Activated T-helper 1 cell treated with anti-CD3 and anti-CD28 coated beads, Interleukin-2, amount 50 U/mL, for 16 hours (primary cell): ENCODE results near the gene AFF3.
"Not testable (repeated sequence)": the region's sequence is repeated elsewhere in the genome, so short reads cannot be mapped to it uniquely, and the experiment has no call there.

Source experiments
- DNase-seq, 2 donors: peaks; one replicate each; pipeline ENCODE4 v3.0.0-alpha.2; 2020; ENCODE audit warnings: low read depth in 1 of 2, low spot score in 1 of 2

AFF3 gene

DNA sequence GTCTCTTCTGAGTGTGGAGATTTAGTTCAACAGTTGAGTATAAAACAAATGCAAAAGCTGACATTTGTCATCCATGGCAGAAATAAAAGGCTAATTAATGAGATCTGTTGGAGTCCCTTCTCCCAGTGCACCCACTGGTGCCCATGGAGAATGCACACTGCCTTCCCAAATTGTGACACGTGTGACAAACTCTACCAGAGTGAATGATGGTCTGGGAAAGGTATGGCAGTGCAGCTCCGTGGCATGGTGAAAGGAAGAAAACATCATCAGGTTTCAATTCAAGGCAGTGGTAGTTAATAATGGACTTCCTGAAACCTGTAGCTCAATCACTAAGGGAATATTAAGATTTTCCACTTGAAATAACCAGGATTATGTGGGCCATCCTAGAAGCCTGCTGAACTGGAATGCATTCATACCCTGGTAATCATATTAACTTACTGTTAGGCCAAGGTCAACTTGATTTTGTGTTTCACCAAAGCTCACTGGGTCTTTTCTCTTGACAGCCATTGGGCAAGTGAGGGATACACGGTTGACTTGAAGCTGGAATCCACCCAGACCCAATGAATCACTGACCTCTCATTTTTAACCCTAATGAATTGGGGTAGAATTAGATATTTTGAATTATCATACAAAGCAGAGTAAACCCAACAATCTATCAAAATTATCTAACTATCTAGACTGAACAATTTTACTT, 167.6 kb downstream of the AFF3 start:
- DNase-seq = no peak

DNA sequence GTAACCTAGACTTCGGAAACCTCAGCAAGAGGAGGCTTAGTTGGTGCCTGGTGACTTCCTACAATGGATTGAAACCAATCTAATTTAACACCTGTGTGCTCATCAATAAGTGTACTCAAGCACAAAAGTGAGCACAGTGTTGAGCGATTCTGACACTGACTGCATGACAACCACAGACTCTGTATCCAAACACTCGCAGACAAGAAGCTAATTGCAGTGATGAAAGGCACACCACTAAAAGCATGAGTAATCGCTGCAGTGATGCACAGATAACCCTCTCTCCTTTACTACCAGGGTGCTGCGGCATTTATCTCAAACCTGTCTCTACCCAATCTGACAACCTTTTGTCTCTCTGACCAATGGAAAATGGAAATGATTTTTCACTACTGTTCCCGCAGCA, 168.1 kb downstream of the AFF3 start:
- no peak for DNase-seq

DNA sequence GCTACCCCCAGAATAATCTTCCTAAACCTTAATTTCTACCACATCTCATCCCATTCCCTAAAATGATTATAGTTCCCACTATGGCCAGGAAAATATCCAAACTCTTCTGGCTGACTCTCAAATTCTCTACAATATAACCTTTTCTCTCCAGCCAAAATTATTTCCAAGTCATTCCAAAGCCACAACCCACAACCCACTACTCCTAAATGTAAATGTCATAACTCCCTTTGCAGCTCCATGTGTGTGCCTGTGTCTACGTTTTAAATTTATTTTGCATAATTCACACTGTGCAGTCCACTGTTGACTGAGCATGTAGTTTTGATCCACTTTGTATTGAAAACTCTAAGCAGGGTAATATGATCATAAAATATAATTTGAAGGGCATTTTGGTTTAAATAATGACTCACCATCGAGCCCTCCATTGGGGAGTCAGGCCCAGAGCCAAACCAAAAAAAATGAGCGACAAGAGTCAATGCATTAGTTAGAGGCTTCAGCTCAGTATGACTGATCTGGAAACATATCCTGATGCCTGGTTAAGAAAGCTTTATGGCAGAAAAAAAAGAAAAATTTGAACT, 171.0 kb downstream of the AFF3 start:
- DNase-seq = no peak

DNA sequence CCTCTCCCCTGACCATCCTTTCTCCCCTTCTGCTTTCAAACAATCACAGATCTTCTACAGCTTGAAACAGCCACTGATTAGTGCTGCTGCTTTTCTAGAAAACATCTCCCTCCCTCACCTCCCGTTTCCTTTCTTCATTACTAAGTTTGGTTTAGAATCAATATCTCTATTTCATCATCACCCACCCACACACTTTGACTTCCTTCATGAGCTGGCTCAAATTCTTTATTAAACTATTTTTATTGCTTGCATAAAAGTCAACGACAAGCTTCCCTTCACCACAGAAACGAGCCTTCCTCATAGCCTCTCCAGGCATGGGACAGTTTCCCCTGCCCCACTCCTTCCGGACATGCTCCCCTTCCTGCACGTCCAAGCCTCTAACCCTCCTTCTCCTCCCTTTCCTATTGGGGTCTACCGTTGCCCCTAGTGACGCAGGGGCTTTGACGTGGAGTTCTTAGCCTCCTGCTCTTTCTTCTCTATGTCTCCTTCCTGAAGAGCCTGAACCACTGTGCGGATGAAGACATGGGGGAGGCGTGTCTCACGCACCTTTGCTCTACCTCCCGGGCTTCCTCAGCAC, 172.0 kb downstream of the AFF3 start:
- no peak for DNase-seq

DNA sequence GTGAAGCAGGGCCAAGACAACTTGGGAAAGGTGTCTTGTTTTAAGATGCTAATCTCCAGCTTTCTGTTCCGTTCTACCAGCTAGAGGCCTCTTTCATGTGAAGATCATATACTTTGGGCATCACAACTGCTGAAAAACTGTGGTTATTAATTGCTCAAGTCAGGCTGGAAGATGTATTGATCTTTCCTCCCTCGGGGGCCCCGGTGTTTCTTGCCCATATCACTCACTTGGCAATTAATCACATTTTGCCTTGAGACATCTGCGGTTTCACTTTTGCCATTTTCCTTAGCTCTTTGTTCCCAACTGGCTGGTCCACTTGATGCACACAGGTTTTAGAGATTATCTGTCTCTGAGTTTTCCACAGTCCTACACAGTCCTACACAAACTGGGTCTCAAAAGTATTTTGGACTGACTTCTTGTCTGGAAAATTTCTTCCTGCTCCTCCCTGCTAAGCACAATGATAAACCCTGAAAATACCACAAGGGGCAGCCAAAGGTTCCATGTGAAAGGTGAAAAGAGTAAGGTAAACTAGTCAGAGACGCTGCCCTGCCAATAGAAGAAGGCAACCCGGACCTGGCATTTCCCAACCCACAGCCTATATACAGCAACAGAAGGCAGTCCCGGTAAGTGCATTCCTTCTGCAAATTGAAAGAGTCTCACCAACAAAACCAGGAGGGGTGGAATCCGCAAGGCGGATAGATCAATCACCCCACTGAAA, 181.0 kb downstream of the AFF3 start:
- DNase-seq = no peak

DNA sequence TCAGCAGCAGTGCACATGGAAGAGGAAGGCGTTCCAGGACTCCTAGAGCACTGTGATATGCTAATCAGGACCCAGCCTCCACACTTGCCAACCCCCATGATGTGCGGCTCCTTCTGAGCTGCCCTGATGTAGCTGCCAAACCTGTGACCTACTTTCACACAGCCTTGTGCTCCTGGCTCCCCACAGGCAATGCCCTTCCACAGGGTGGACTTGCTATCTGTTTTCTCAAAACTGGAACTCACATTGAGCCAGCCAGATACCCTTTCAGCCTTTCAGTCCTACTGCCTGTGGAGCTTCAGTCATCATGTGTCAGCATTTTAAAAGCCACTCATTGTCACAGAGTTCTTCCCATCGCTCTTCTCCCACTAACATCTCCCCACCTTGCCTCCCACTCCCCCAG, 181.6 kb downstream of the AFF3 start:
- no peak for DNase-seq

DNA sequence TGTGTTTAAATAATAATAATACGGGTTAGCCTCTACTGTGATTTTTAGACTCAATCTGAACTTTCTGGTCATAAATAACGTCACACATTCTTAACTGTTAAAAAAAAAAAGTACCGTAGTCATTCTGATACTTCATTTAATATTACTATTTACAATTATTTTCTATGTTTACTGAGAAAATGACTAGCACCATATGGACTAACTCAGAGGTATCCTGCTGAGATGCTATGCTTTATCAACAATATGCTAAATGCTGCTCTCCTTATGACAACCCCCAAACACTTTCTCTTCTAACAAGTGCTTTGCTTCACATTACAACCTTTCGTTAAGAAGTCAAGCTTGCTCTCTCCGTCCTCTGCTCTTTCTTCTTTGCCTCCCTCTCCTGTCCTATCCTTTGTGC, 182.1 kb downstream of the AFF3 start:
- no peak for DNase-seq

DNA sequence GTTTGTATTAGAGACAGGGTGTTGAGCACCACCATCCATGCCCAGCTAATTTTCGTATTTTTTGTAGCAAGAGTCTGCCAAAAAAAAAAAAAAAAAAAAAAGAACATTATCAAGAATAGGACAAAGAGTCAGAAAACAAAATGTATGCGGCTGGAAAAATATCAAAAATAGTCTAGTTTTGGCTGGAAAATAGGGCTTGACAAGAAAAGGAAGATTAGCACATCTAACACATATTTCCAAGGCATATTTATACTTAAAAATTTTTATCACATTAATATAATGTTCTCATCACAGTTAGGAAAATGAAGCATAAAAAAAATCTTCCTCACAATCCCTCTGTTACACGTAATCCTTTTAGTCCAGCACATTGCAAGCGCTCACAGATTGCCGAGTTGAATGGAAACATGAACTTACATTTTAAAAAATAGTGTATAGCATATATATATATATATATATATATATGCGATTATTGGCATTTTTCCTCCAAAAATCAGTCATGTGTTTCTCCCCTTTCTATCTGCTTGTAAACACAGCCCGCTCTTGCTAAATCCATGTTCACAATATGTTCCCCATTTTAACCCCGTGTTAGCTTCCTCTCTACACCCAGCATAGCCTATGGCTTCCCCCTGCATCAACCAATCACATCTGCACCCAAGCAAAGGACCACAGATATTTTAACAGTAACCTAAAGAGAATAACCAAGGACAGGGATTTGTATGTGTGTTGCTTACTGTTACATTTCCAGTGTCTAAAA, 183.0 kb downstream of the AFF3 start:
- no peak for DNase-seq

DNA sequence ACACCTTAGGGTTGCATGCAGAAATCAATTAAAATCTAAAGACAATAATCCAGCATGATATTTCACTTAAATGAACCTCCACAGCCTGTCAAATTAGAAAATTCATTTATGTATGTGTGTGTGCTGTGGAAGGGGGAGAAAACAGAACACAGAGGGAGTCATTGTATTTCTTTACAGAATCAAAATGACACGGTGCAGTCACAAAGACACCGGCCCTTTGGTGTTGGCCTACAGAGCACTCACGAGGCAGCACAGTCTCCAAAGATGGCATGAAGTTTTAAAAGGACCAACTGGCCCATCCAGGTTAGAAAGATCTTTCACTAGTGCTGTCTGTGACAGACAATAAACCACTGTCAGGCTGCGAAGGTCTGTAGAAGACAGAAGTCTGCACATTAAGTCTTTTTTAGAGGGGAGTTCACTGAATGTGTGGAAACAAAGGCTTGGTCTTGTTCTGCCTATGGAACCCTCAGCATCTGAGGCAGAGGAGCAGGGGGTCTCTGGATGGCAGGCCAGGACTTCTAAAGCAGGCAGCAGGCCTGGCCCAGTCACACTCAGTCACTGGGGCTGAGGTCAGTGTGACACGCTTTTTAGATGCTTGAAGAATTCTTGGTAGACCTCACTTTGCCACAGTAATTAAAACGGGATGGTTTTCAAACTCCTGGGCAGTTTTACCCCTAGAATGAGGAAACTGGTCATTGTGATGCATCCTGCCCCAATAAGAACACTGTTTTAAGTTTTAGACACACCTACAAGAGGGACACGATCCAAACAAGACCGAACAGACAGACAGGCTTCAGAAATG, 184.9 kb downstream of the AFF3 start:
- DNase-seq = no peak

GRCh38 chr2:99956232-99957030, 186.0 kb downstream of the AFF3 start:
- no peak for DNase-seq

- DNase-seq = no peak
Observed at GRCh38 chr2:99953750-99954149, 188.6 kb downstream of the AFF3 start.

- DNase-seq = no peak
Observed at GRCh38 chr2:99949963-99950362, 192.4 kb downstream of the AFF3 start.

GRCh38 chr2:99949530-99949929, 192.9 kb downstream of the AFF3 start:
- DNase-seq = no peak

GRCh38 chr2:99948010-99948409, 194.4 kb downstream of the AFF3 start:
- DNase-seq = no peak

DNA sequence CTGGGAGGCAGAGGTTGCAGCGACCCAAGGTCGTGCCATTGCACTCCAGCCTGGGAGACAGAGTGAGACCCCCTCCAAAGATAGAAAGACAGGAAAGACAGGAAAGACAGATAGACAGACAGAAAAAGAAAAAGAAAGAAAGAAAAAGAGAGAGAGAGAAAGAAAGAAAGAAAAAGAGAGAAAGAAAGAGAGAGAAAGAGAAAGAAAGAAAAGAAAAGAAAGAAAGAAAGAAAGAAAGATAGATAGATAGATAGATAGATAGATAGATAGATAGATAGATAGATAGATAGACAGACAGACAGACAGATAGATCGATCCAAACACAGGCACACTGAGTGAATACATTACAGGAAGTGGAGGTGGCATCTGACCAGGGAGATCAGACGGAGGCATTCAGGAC, 195.0 kb downstream of the AFF3 start:
- DNase-seq = not testable (repeated sequence)

DNA sequence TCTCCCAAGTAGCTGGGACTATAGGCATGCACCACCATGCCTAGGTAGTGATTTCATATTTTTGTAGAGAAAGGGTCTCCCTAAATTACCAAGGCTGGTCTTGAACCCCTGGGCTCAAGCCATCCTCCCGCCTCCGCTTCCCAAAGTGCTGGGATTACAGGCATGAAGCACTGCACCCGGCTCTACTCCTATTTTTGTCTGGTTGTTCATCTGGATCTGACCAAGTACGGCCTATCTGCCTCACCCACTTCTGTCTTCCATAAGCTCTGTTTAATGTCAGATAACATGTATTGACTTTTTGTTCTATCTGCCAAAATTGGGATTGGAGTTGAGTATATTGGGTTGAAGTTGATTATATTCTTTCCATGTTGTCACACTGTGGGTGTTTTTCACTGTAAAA, 198.4 kb downstream of the AFF3 start:
- no peak for DNase-seq

DNA sequence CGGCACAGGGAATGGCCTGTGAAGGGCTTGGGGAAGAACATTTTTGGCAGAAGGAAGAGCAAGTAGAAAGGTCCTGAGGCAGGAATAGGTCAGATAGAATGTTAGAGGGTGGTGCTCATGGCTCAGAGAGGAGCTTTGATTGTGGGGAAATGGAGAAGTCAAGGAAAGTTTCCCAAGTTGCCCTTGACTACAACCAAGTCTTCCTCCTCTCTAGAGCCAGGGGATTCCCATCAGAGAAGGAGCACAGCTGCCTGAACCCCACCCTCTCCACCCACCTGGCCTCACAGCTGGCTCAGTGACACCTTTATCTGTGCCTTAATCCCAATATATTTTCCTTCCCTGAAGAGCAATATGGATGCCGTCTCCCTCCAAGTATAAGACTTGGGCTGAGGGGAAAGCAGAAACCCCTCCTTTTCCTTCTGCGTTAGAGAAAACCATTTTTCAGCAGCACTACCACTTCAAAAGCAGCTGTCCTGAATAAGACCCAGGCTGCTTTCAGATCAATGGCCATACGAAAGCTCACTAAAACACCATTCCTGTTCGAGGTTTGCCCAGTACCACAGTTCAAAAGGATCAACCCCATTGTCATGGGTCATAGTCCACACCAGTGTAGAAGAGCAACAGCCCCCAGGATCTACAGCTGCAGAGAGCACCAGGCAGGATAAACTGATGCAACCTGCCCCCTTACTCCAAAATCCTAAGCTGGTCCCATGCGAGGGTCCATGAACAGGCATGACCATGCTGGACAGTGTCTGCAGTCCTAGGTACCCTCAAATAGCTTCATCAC, 199.6 kb downstream of the AFF3 start:
- no peak for DNase-seq

DNA sequence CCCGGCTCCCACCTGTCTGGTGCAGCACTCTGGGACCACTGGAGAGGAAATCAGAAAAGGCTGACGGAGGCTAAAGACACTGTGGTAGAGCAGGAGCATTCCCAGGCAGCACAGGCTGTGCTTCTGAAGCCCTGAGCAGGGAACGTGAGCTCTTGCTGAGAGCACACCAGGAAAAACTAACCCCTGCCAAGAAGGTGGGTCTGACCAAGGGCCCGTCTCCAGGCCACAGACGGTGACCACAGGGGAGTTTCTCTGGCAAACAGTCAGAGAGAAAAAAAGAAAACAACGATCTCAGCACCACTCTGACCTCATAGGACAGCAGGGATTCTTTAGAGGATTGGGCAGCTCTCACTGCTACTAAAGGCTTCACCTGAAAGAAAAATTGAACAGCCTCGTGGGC, 201.4 kb downstream of the AFF3 start:
- DNase-seq = no peak

- DNase-seq = no peak
Observed at GRCh38 chr2:99939135-99939534, 203.3 kb downstream of the AFF3 start.
